Measurements from ENCODE around the gene NUDT14.

The NUDT14 gene

GRCh38 chr14:105212541-105213300 is 31.6 kb upstream of the NUDT14 start:
- DNase-seq (ENCODE audit: low read depth in 2 of 3, low spot score in 1 of 3), result no peak

DNA sequence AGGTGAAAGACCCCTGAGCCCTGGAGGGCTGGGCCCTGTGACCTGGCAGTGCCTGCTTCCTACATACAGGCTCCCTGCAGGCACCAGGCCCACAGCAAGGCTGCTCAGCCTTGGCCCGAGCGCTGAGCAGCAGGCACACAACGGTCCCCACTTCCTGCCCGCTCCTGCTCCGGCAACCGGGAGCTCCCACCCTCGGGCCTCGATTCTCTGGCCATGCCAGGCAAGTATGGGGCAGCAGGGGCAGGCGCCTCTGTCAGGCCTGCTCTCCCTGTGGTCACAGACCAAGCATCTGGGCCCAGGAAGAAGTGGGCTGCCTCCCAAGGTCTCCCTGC is 30.6 kb upstream of the NUDT14 start:
- no peak for DNase-seq (ENCODE audit: low read depth in 2 of 3, low spot score in 1 of 3)

DNA sequence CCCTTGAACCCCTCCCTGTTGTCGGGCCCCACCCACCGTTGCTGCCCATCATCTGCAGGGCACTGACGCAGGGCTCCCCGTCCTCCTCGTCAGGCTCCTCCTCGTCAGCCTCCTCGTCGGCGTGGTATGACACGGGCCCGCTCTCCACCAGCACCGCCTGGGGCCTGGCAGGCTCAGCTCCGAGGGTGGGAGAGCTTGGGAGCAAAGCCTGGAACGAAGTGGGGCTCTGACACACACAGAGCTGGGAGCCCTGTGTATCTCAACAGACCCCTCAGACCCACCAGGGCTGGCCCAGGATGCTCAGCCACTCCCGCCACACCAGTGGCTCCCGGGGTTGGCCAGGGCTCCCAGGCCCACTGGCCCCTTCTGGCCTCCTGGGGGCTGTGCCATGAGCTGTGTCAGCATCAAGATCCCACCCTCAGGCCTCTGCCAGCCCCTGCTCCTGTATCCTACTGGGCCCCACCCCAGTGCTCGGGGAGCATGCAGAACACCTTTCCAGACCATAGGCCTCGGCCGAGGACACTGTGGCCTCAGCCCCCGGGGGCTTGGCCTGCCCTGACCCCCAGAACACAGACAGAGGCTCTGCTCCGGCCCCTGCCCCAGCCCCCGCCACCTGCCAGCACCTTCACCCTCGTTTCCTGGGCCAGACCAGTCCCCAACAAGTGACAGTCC is 30.1 kb upstream of the NUDT14 start:
- no peak for DNase-seq (ENCODE audit: low read depth in 2 of 3, low spot score in 1 of 3)

DNA sequence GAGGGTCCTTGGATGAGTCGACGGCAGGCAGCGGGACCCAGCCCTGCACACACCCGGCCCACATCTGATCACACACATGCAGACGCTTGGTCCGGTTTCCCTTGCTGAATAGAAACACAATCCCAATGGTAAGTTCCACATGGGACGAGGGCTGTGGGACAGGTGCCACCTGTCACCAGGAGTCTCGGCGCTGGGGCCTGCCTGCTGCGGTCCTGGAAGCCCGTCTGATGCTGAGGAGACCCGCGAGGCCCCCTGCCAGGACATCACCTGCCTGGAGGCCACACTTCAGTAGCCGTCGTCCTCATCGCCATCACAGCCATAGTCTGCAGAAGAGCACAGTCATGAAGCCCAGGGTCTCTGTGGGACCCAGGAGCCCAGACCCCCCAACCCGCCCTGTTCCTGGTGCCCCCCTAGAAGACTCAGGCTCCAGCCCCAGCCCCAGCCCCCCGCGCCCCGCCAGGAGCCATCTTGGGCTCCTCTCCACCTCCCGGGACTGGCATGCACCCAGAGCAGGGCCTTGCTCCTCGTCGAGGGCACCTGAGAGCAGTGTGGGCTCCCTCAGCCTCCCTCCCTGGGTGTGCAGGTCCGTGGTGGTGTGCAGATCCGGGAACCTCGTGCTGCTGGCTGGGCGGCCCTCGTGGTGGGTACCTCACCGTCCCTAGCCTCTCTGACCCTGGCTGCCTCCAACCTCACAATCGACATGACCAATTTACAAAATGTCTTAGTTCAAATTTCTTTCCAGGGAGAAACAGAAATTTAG is 29.3 kb upstream of the NUDT14 start:
- DNase-seq (ENCODE audit: low read depth in 2 of 3, low spot score in 1 of 3), result no peak

DNA sequence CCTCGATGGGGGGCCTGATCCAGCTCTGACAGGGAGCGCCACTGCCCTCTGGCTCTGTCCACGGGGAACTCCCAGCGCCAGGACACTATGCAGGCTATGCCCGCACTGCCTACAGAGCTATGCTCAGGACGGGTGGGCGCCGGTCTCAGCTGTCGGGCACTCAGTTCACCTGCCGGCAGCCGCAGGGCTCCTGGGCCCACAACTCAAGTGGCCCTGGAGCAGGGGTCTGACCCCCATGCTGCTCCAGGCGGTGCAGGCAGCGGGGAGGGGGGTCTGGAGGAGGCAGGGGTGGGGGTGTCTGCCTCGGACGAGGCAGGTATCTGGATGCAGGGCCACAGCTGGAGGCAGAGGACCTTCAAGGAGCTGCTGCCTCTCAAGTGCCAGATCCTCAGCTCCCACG is 28.5 kb upstream of the NUDT14 start:
- DNase-seq (ENCODE audit: low read depth in 2 of 3, low spot score in 1 of 3), result no peak

DNA sequence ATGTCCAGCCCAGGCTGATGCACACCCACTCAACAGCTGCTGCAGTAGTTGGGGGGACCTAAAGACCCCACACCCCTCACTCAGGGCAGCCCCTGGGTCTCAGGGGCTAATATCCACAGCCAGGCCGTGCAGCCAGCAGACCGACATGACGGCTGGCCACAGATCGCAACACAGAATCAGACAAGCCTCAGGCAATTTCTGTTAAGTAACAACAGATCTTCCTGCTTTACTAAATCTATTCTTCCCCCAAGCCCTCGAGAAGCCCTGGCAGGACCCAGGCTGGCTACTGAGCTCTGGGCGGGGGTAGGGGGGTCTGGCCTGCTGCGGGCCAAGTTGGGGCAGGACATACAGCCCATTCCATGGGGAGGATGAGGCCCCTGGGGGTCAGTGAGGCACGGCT is 28.0 kb upstream of the NUDT14 start:
- no peak for DNase-seq (ENCODE audit: low read depth in 2 of 3, low spot score in 1 of 3)

GRCh38 chr14:105208738-105209075 is 27.6 kb upstream of the NUDT14 start:
- no peak for DNase-seq (ENCODE audit: low read depth in 2 of 3, low spot score in 1 of 3)

DNA sequence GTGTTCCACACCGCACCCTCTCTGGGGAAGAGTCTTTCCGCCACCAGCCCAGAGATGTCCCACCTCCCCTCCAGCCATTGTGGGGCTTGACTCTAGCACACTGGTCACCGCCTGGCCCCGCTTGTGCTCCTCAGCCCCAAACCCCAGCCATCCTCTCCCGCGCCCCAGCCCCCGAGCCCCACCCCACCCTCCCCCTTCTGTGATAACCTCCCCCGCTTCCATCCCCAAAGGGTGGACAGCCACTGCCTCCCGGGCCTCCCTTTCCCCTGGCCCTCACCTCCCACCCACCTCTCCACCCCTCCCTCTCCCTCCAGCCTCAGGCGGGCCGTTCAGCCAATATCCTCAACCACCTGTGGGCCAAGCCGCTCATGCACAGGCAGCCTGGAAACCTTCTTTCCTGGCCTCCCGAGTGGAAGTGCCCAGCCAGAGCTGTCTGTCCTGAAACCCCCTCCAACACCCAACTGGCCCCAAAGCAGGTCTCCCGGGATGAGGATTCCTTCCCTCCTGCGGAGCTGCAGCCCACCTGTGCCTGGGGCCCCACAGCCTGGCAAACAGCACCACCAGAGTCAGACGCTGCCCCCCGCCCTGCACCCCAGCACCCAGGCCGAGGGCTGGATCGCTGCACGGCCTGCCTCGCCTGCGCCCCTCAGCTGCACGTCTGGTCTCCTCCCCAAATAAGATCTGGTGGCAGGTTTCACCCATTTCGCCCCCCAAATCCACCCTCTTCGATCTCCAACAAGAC is 27.1 kb upstream of the NUDT14 start:
- no peak for DNase-seq (ENCODE audit: low read depth in 2 of 3, low spot score in 1 of 3)

- no peak for DNase-seq (ENCODE audit: low read depth in 2 of 3, low spot score in 1 of 3)
Measured at GRCh38 chr14:105207460-105207901, 26.4 kb upstream of the NUDT14 start.

GRCh38 chr14:105206873-105207272 is 25.8 kb upstream of the NUDT14 start:
- DNase-seq (ENCODE audit: low read depth in 2 of 3, low spot score in 1 of 3), result no peak

GRCh38 chr14:105205673-105206208 is 24.6 kb upstream of the NUDT14 start:
- DNase-seq (ENCODE audit: low read depth in 2 of 3, low spot score in 1 of 3), result no peak

- DNase-seq (ENCODE audit: low read depth in 2 of 3, low spot score in 1 of 3), result no peak
Measured at GRCh38 chr14:105204931-105205672, 24.0 kb upstream of the NUDT14 start.

- DNase-seq (ENCODE audit: low read depth in 2 of 3, low spot score in 1 of 3), result no peak
Measured at GRCh38 chr14:105204206-105204930, 23.3 kb upstream of the NUDT14 start.

DNA sequence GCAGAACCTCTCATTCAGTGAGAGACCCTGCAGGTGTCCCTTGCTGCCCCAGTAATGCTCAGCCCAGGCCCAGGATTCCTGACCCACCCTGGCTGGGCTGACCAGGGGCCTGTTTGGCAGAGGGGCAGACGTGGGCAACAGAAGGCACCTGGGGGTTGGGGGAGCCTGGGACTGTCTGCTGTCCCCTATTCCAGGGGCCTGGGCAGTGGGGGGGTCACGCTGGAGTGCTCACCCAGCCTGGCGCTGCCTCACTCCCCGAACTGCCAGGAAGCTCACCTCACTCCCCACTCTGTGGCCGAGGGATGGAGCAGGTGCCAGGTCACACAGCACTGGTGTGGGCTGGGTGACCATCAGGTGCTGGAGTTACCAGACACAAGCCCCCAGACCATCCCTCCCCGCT is 22.6 kb upstream of the NUDT14 start:
- DNase-seq (ENCODE audit: low read depth in 2 of 3, low spot score in 1 of 3), result no peak

- peak in 2 of 3 donors; percentile 56 to 64 for DNase-seq (ENCODE audit: low read depth in 2 of 3, low spot score in 1 of 3)
Measured at GRCh38 chr14:105203057-105203531, 22.0 kb upstream of the NUDT14 start.

- peak in 2 of 3 donors; percentile 34 to 37 for DNase-seq (ENCODE audit: low read depth in 2 of 3, low spot score in 1 of 3)
Measured at GRCh38 chr14:105201925-105202513, 20.9 kb upstream of the NUDT14 start.

- no peak for DNase-seq (ENCODE audit: low read depth in 2 of 3, low spot score in 1 of 3)
Measured at GRCh38 chr14:105201156-105201924, 20.2 kb upstream of the NUDT14 start.

DNA sequence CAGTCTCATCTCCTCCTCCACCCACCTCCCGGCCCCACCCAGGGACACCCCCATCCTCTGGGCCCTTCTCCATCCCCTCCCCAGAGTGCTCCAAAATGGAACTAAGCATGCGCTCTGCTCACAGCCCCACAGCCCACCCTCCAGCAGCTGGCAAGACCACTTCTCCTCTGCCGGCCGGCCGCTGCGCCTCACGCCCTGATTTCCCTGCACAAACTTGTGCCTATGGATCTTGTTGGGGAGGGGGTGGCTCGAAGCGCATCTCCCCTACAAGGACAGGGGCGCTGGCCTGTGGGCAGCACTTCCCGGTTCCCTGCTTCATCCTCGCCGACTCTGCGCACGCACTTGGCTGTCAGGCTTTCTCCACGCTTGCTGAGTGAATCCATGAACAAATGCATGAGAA is 19.5 kb upstream of the NUDT14 start:
- DNase-seq (ENCODE audit: low read depth in 2 of 3, low spot score in 1 of 3), result no peak

- DNase-seq (ENCODE audit: low read depth in 2 of 3, low spot score in 1 of 3), result no peak
Measured at GRCh38 chr14:105200074-105200473, 19.0 kb upstream of the NUDT14 start.

Measured in stimulated activated CD4-positive, alpha-beta T cell treated with anti-CD3 and anti-CD28 coated beads, Interleukin-12 subunit alpha, Interleukin-12 subunit beta, amount 100 ng/mL, for 48 hours (primary cell).